NCI-H2107 treated with DMSO at 0.1 percent for 48 hours (cell line): ENCODE results near the gene MRPL18.
"Not testable (repeated sequence)": the region's sequence is repeated elsewhere in the genome, so short reads cannot be mapped to it uniquely, and the experiment has no call there.

Experiments
- DNase-seq: peaks from one replicate; lab custom pipeline; 2025; ENCODE audit not compliant: unreplicated experiment; lab: John Stamatoyannopoulos, UW

MRPL18 gene

DNA sequence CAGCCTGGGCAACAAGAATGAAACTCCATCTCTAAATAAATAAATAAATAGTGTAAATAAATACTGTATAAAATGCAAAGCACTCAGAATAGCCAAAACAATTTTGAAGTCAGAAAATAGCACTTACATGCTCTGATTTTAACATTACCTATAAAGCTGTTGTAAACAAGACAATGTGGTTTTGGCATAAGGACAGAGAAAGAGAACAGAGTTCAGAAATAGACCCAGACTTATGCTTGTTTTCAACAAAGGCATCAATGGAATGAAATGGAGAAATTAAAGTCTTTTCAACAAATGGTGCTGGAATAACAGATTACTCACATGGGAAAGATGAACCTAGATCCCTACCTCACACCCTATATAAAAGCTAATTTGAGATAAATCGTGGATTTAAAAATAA is 18.1 kb upstream of the MRPL18 start:
- no peak for DNase-seq

DNA sequence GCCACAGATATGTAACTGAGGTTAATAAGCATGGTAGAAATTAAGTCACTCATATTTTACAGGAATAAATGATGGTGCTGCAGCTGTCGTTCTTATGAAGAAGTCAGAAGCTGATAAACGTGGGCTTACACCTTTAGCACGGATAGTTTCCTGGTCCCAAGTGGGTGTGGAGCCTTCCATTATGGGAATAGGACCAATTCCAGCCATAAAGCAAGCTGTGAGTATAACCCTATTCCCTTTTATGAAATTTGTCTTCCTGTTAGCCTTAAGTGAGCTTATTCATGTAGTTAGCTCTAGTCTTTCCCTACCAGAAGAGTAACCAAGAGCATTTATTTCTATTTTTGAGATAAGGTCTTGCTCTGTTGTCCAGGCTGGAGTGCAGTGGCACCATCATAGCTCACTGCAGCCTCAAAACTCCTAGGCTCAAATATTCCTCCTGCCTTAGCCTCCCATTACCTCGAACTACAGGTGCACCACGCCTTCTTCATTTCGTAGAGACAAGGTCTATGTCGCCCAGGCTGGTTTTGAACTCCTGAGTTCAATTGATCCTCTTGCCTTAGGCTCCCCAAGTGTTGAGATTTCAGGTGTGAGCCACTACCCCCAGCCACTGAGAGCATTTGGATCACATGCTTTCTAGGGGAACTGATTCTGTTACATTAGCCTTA is 12.9 kb upstream of the MRPL18 start:
- no peak for DNase-seq

DNA sequence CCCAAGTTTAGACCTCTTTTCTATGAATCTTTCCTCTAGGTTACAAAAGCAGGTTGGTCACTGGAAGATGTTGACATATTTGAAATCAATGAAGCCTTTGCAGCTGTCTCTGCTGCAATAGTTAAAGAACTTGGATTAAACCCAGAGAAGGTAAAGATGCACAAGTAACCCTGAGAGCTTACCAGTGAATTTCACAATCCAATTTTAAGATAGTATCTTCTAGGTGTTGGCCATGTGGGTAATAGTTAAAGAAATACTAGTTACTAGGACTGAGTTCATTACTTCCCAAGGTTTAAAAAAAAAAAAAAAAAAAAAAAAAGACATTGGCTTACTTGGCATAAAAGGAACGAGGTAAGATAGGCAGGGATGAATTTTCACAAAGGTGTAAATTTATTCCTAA is 12.1 kb upstream of the MRPL18 start:
- DNase-seq = no peak

DNA sequence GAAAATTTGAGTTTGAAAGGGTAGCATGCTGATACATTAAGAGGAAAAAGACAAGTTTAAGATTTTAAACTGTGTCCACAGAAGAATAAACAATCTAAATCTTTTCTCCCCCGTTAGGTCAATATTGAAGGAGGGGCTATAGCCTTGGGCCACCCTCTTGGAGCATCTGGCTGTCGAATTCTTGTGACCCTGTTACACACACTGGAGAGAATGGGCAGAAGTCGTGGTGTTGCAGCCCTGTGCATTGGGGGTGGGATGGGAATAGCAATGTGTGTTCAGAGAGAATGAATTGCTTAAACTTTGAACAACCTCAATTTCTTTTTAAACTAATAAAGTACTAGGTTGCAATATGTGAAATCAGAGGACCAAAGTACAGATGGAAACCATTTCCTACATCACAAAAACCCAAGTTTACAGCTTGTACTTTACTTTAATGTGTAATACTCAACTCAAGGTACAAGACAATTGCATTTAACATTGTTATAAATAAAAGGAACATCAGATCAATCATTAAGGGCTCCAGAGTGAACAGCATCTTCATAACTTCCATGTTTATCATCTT is 11.6 kb upstream of the MRPL18 start:
- no peak for DNase-seq

GRCh38 chr6:159788276-159788675 is 2.0 kb upstream of the MRPL18 start:
- no peak for DNase-seq

DNA sequence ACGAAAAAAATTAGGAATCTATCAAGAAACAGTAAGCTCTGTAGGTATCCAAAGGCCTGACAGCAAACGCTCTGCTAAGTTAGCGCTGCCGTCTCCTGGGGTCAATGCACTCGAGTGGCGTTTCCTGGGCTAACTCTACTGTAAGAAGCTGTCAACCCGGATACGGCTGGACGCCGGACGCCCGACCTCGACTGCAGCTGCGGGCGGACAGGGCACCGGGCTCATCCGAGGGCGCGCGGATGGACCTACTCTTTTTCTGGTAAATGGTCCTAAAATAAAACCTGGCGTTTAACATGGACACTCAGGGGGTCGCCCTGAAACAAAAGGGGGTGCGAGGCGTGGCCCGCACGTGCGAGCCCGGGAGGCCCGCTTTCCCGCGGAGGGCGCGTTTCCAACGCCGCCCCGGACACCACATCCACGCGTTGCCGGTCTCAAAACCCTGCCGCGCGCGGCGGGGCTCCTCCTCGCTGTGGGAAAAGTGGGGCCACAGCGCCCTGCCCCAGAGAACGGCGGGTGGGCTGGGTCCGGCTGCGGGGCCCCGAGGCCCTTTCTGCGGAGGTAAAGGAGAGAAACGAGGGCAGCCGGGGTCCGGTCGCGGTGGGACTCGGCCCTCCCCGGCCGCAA is 1.4 kb upstream of the MRPL18 start:
- DNase-seq = no peak

GRCh38 chr6:159789377-159790148 is 704 bp upstream of the MRPL18 start, which contains the start of gene TCP1:
TCP1 (minus strand) TSS chr6:159789602; CDS start chr6:159789468, 134 bp downstream.
- DNase-seq = peak; percentile 99

DNA sequence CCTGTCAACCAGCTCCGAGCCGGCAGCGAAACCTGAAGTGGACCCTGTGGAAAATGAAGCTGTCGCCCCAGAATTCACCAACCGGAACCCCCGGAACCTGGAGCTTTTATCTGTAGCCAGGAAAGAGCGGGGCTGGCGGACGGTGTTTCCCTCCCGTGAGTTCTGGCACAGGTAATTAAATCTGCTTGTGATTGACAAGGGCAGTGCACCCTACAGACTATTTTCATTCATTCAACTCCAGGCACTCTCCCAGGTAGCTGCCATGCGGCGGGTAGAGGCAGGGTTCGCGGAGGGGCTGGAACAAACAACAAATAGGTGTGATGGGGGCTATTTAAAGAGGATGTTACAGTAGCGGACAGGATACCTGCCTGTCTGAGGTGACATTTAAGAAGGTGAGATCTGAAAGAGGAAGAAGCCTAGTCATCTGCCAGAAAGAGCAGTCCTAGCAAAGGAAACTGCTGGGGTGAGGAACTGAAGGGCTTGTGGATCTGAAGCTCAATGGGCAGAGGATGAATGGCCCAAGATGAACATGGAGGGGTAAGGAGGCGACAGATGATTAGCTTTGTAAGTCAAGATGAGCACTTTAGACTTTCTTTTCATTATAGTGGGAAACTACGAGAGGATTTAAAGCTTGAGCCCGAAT is 810 bp downstream of the MRPL18 start:
- DNase-seq = no peak

DNA sequence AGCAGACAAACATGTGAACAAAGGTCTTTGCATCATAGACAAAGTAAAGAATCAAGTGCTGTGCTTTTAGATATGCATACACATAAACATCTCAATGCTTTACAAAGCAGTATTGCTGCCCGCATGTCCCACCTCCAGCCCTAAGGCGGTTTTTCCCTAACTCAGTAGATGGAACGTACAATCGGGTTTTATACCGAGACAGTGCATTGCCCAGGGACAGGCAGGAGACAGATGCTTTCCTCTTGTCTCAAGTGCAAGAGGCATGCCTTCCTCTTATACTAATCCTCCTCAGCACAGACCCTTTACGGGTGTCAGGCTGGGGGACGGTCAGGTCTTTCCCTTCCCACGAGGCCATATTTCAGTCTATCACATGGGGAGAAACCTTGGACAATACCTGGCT is 4.7 kb downstream of the MRPL18 start:
- DNase-seq = not testable (repeated sequence)

DNA sequence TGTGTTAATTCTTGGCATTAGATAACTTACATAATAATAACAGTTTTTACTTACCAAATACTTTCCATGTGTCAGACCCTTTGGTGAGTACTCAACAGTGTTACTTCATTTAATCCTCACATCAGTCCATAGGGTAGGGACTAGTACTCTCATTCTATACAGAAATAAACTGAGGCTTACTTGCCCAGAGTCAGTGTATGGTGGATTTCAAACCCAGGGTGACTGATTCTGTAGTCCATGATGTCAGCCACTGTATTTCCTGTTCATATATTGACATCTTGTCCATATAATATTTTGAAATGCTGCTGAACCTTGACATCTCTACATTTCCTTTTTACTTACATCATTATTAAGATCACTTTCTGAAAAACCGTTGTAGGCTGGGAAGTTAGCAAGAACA is 7.3 kb downstream of the MRPL18 start:
- DNase-seq = no peak

DNA sequence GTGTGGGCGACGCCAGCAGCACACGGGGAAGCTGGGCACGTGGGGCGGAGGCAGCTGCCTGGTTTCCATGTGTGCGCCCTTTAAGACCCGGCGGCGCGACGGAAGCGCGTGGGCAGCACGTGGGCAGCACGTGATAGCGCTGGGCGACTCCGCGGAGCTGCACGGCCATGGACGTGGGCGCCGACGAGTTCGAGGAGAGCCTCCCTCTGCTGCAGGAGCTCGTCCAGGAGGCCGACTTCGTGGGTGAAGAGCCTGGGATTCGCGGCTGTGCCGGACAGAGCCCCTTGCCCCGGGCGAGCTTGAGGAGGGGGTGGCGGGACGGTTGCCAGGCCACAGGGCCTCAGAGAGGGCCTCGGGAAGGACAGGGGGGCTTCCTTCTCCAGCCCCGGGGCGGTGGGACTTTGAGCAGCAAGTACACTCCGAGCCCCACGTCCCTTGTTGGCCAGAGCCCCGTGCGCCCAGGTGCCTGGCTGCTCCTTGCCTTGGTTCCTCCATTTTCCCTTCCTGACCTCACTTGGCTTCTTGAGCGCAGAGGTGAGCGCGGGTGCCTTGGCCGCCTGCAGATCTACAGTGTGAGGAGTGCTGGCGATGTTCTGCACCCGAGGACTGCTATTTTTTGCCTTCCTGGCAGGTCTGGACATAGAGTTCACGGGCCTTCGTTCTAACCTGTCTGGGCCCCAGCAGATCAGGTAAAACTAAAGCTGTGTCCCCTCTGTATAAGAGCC is 10.0 kb downstream of the MRPL18 start, which contains the start of gene PNLDC1:
PNLDC1 (plus strand) TSS at position 136 of the 725 bp plus-strand sequence; CDS start at position 168, 32 bp downstream.
- DNase-seq = no peak

DNA sequence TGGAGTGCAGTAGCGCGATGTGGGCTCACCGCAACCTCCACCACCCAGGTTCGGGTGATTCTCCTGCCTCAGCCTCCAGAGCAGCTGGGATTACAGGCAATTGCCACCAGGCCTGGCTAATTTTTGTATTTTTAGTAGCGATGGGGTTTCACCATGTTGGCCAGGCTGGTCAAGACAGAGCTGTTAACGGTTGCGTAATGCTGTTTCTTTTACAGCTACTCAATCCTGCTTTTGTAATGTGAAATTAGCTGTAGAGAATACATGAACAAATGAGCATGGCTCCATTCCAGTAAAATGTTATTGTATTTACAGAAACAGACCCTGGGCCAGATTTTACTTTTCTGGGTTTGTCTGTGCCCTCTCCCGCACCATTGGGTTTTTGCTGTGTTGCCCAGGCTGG is 11.7 kb downstream of the MRPL18 start:
- DNase-seq = no peak

DNA sequence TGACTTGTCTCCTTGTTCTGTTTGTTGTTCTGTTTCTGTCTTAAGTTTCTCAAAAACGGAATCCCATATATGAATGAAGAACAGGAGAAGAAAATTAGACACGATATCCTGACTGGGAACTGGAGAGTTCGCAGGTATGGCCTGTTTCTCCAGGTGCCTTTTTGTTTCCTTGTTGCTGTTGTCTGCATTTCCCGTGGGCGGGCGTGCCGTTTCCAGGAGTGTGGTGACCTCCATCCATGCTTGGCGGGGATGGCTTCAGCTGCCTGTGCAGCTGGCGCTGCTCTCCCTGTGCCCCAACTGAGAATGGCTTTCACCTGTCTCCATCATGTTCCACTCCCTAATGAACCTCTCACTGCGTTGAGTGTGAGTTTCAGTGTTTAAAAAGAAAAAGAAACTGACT is 14.2 kb downstream of the MRPL18 start:
- peak; percentile 12 for DNase-seq

DNA sequence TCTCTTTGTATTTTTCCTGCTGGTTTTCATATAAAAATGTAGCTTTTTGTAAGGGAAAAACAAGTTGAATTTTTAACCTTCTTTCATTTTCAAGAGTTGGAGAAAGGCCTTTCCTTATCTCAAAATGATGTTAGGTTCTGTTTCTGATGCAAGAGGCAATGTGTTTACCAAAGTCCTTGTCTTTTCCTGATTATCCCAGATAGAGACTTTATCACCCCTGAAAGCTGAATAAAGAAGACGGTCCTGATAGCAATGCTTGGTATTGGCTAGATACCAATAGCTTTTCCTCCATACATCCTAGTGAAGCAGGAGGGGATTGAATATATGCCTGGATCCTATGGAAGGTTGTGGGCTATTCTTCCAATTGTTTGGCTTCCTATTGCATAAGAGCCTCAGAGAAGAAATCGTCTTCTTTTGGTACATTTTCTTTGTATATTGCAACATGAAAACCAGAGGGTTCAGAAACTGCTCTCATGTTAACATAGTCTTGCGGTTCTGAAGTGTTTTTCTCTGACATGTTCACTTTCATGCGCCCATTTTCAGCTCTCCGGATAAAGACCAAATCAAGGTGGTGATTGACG is 15.3 kb downstream of the MRPL18 start:
- DNase-seq = no peak

- DNase-seq = no peak
Observed at GRCh38 chr6:159806021-159806458, 15.8 kb downstream of the MRPL18 start.

GRCh38 chr6:159807150-159807858 is 17.0 kb downstream of the MRPL18 start:
- DNase-seq = no peak

DNA sequence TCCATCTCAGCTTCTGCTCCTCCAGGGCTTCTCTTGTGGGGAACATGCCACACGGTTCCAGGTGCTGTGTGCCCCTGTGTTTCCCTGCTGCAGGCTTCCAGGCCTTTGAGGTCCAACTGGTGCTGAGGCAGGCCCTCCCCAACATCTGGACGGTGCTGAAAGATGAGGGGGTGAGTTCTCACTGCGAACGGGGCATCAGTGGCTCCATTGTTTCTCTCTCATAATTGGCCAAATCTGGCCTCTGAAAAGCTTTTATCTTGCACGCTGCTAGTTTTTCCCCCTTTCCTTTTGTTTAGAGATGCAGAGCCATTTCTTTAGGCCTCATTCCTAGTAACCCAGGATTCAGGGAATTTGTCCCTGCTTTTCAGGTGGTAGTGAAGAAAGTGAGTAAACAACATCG is 18.4 kb downstream of the MRPL18 start:
- no peak for DNase-seq

GRCh38 chr6:159809149-159809548 is 18.9 kb downstream of the MRPL18 start:
- no peak for DNase-seq

- no peak for DNase-seq
Observed at GRCh38 chr6:159813781-159814180, 23.5 kb downstream of the MRPL18 start.
